Epithelial cell of umbilical artery (primary cell): ENCODE data around the gene DIAPH3. TPM values are rescaled to one million over a fixed set of nuclear protein-coding genes. Genes with fewer than 3 reads are reported as not detected.

Experiments used
- total RNA-seq: library from RNA; depleted of rRNA; stranded (reverse); fragments of >200 nt; gene quantifications from 2 replicates; pipeline ENCODE4 v1.2.3, GENCODE V29; 2014

The DIAPH3 gene
- 11.4 and 12.0 TPM in 2 replicates for total RNA-seq

GRCh38 chr13:60163478-60164233, at the start of gene DIAPH3:
TSS of gene DIAPH3 (minus strand) at chr13:60163928. CDS start at chr13:60163766, 162 bp downstream.

Other genes starting within 250 kb of the DIAPH3 start
- 12.0 and 14.9 TPM in 2 replicates for gene TDRD3, start 233.3 kb upstream of the DIAPH3 start, total RNA-seq